ENCODE measurements around the gene STRIP2. TPM values are rescaled to one million over a fixed set of nuclear protein-coding genes. Genes with fewer than 3 reads are reported as not detected.

STRIP2 gene
- total RNA-seq, 1 experiment from 2014 or later: 10.8 TPM

DNA sequence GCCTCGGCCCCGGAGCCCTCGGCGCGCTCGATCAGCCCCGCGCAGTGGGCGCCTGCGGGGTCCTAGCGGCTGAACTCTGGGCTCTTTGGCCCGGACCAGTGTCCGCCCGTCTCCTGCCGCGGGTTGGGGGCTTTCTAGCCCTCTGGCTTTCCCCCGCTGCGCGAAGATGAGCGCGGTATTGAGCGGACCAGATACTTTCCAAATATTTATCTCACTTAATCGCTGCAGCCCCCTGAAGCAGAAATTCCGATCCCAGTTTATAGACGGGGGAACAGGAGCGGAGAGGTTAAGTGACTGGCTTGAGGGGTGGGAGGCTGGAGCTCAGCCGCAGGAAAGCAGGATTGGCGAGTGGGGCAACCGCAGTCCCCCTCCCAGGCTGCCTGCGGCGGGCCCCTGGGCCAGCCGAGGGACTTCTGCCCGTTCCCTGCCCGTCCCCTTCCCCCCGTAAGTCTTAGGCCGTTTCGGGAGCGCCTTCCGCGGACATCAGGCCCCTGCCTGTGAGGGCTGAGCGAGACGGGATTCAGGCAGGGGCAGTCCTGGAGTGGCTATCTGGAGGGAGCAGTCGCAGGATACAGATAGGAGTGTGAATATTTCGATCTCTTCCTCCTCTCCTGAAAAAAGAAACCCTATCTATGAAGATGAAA lies 565 bp downstream of the STRIP2 start:
- no peaks in the 10 kb centered on the region for H3K9me3 ChIP-seq (ENCODE audit: control insufficient read depth in 1 of 2, insufficient read depth in 1 of 2, low read depth in 1 of 2, low read length in 2 of 2)
- H2AFZ ChIP-seq (ENCODE audit: low read depth, low read length, poor library complexity, severe bottlenecking): no peak overlapping the region
- H3K9me2 ChIP-seq (ENCODE audit: insufficient read depth): no peaks in the 10 kb centered on the region
- H3K4me2 ChIP-seq (ENCODE audit: low read length): peak overlapping the region; percentile 81
- TF ChIP-seq ZNF274 (IDR thresholded peaks at IDR 0.05; ENCODE audit: low read depth, low read length) (no peak), POLR2AphosphoS5 (IDR thresholded peaks at IDR 0.05; ENCODE audit: low read depth, low read length) (no peak), YY1 (IDR thresholded peaks at IDR 0.05; ENCODE audit: extremely low read depth, insufficient replicate concordance, low read depth, low read length) (no peak), SIN3A (IDR thresholded peaks at IDR 0.05; ENCODE audit: low read depth) (no peak), CBX3 (IDR thresholded peaks at IDR 0.05; ENCODE audit: low read depth) (no peak), SP1 (IDR thresholded peaks at IDR 0.05; ENCODE audit: low read depth) (no peak), FOSL1 (IDR thresholded peaks at IDR 0.05; ENCODE audit: low read depth) (no peak), SRF (IDR thresholded peaks at IDR 0.05; ENCODE audit: low read depth) (no peak), EZH2phosphoT487 (IDR thresholded peaks at IDR 0.05; ENCODE audit: borderline replicate concordance) (no peak), ZFX (IDR thresholded peaks at IDR 0.05) (no peak; the same call in 1 of the 2 replicates)
- TF ChIP-seq, protein P1, sequence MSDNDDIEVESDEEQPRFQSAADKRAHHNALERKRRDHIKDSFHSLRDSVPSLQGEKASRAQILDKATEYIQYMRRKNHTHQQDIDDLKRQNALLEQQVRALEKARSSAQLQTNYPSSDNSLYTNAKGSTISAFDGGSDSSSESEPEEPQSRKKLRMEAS (IDR thresholded peaks at IDR 0.05): no peak
- ChIA-PET RAD21 (ENCODE audit: low non-redundant PET in 1 of 2, low total read pairs in 2 of 2, uncharacterized antibody in 2 of 2, unreplicated experiment in 2 of 2) (interaction anchor here in 1 of 2 experiments (1.0 to 1.4 kb wide), 2 partner anchors 34 to 216 kb away, joined by 3 to 4 read pairs; no protein-coding TSS in a partner anchor), POLR2A (interaction anchor here (0.9 kb wide), 1 partner anchor 8 kb away, joined by 3 read pairs; no protein-coding TSS in a partner anchor), CTCF (interaction anchor here (0.5 to 2.0 kb wide), 3 partner anchors 58 to 576 kb away, joined by 3 to 9 read pairs (median 3); no protein-coding TSS in a partner anchor)
- peak overlapping the region; percentile 74 for H3K9ac ChIP-seq (ENCODE audit: low read length)
- no peaks in the 10 kb centered on the region for H4K20me1 ChIP-seq (ENCODE audit: insufficient read depth)
- ATAC-seq: peak; percentile 3
- peaks cover 12 to 36% of the 10 kb centered on the region in 2 experiments; a peak in 3 of 4 replicates for H3K4me1 ChIP-seq (ENCODE audit: control insufficient read depth in 1 of 2, insufficient read depth in 2 of 2, low read length in 2 of 2)
- DNase-seq (ENCODE audit: low read depth, low spot score): no peak
- no peaks in the 10 kb centered on the region for H3K36me3 ChIP-seq (ENCODE audit: control insufficient read depth in 1 of 2, insufficient read depth in 2 of 2, low read length in 2 of 2)
- intact Hi-C loops (cut with micrococcal nuclease): no loop called here
- no peaks in the 10 kb centered on the region for H3K27me3 ChIP-seq (ENCODE audit: insufficient read depth, low read length)
- BruUV-seq (replicated peaks): no TSS peak
- peak overlapping the region; percentile 45; the same call in 1 of the 2 replicates for H3K27ac ChIP-seq (ENCODE audit: low read depth, low read length)
- peak overlapping the region; percentile 74 to 78 for H3K4me3 ChIP-seq (replicated peaks in 1 of 2; ENCODE audit: low read depth in 1 of 2, low read length in 2 of 2)
- H3K79me2 ChIP-seq (ENCODE audit: insufficient read depth, low read length): peaks cover 4% of the 10 kb centered on the region; the same call in 1 of the 2 replicates
